GM12873 (cell line): ENCODE results near the gene SERTAD2.

Experiments used
- CTCF ChIP-seq: IDR thresholded peaks from 2 replicates; pipeline ENCODE4 v1.5.1; 2012; ENCODE audit warnings: low read depth, mild to moderate bottlenecking, moderate library complexity, low read length, control low read depth; ENCODE audit not compliant: insufficient read depth; ENCODE audit errors: missing control alignments

SERTAD2 gene

DNA sequence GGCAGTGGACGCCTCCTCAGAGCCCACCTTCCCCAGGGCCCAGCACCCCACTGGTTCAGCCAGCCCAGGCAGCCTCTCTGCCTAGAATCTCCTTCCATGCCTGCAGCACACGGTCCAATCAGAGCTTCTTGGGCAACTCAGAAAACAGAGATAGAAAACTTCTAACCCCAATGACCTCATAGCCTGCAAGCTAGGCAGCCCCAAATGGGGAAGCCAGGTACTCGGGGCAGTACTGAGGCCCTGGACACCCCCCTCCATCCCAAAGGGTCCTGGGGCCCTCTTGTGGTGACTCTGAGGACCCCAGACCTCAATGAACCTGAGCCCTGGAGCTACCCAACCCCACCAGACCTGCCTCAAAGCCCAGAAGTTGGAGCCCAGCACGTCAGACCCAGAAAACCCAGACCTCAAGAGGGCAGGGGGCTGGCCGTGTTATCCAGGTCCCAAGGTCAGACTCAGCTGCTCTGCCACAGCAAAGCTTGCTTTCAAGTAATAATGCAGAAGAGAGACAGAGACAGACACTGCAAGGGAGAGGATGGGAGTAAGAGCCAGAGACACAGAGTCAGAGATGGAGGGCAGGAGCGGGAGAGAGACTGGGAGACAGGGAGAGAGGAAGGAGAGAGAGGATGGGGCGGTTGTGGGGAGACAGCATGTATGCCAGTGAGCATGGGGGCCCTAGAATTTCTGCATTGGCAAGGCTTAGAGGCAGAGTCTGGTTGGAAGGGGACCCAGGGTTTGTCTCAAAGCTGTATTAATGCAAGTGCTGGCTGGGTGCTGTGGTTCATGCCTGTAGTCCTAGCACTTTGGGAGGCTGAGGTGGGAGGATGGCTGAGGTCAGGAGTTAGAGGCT is 28.2 kb downstream of the SERTAD2 start:
- peak; percentile 28 for TF ChIP-seq CTCF

DNA sequence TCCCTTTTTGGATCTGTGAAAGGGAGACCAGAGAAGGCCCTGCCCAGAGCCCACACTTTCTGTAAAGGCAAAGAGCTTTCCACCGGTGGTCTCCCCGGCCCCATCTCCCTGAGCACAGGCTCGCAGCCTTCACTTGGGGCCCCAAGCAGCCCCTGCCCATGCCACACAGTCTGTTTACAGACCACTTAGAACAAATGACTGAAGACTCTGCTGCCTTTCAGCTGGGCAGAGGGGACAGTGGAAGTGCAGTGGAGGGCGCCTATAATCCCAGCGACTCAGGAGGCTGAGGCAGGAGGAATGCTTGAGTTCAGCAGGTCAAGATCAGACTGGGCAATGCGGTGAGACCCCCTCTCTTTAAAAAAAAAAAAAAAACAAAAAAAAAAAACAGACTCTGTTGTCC is 28.9 kb downstream of the SERTAD2 start:
- TF ChIP-seq CTCF = no peak

- TF ChIP-seq CTCF = no peak
These were observed 29.6 kb downstream of the SERTAD2 start for GRCh38 chr2:64624108-64624610.

- no peak for TF ChIP-seq CTCF
These were observed 30.4 kb downstream of the SERTAD2 start for GRCh38 chr2:64623242-64623850.

- TF ChIP-seq CTCF = no peak
These were observed 31.1 kb downstream of the SERTAD2 start for GRCh38 chr2:64622443-64623241.

- no peak for TF ChIP-seq CTCF
These were observed 33.1 kb downstream of the SERTAD2 start for GRCh38 chr2:64620661-64621060.
